Fibroblast of the aortic adventitia (primary cell): ENCODE results near the gene CCNL2. TPM values are rescaled to one million over a fixed set of nuclear protein-coding genes. Genes with fewer than 3 reads are reported as not detected.

ENCODE experiments used
- DNase-seq: peaks from one replicate; pipeline ENCODE4 v3.0.0-alpha.2; 2010; ENCODE audit warnings: low read depth
- H3K4me3 ChIP-seq: 2 replicates; pipeline ENCODE4 v1.5.1; 2011; ENCODE audit warnings: low read depth, mild to moderate bottlenecking, control low read depth, low read length, moderate library complexity
- total RNA-seq: library from RNA; depleted of rRNA; stranded (reverse); fragments of >200 nt; gene quantifications from 2 replicates; pipeline ENCODE4 v1.2.3, GENCODE V29; 2012; ENCODE audit warnings: low replicate concordance
- TF ChIP-seq, protein P1 (sequence below): IDR thresholded peaks from 2 replicates; pipeline ENCODE4 v1.5.1; 2011; ENCODE audit warnings: mild to moderate bottlenecking, low read length, control low read depth, inconsistent platforms; ENCODE audit not compliant: insufficient read depth

Gene CCNL2
- total RNA-seq, 1 donor: 102 TPM

DNA sequence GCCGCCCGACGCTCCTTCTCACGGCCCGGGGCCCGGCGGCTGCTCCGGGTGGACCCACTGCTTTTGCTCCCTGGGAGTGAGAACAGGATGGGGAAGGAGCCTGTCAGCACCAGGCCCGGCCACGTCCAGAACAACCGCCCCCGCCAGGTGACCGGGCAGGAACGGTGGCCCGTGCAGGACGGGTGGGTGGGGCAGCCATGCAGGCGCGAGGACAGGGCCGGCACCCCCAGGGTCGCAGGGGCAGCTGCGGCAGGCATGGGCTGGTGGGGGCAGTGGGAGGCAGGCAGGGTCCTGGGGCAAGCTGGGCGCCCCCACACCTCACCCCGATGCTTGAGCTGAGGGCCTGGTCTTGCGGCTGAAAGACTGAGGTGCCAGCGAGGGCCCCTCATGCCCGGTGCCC lies 62.7 kb downstream of the CCNL2 start:
- DNase-seq: no peak
- TF ChIP-seq, protein P1, sequence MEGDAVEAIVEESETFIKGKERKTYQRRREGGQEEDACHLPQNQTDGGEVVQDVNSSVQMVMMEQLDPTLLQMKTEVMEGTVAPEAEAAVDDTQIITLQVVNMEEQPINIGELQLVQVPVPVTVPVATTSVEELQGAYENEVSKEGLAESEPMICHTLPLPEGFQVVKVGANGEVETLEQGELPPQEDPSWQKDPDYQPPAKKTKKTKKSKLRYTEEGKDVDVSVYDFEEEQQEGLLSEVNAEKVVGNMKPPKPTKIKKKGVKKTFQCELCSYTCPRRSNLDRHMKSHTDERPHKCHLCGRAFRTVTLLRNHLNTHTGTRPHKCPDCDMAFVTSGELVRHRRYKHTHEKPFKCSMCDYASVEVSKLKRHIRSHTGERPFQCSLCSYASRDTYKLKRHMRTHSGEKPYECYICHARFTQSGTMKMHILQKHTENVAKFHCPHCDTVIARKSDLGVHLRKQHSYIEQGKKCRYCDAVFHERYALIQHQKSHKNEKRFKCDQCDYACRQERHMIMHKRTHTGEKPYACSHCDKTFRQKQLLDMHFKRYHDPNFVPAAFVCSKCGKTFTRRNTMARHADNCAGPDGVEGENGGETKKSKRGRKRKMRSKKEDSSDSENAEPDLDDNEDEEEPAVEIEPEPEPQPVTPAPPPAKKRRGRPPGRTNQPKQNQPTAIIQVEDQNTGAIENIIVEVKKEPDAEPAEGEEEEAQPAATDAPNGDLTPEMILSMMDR: no peak
- no peak overlapping the region for H3K4me3 ChIP-seq

DNA sequence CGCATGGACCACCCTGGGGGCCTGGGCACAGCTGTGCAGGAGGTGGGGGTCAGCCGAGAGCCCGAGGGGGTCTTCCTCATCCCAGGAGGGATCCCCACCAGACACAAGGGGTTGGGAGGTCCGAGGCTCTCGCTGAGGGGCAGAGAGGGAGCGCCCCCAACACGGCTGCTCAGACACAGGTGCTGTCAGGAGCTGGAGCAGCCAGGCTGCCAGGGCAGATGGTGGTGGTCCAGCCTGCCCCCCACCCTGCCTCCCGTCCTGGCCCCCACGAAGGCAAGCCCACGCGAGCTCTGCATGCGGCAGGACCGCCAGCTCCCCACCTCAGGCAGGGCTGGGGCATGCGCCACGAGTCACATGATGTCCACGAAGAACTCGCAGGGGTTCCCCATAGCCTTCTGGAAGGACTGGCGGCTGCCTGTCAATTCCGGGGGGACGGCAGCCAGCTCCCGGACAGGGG lies 63.3 kb downstream of the CCNL2 start:
- DNase-seq: no peak
- TF ChIP-seq, protein P1: no peak
- no peak overlapping the region for H3K4me3 ChIP-seq

Other genes with a start within 250 kb of the CCNL2 start
- gene TTLL10, start 225.5 kb downstream of the CCNL2 start, total RNA-seq: not detected in 2 replicates
- not detected in 2 replicates for gene TNFRSF18, start 192.7 kb downstream of the CCNL2 start, total RNA-seq
- 0.65 TPM in 1 of 2 replicates, not detected in the other for gene TNFRSF4, start 185.2 kb downstream of the CCNL2 start, total RNA-seq
- 91.6 and 126 TPM in 2 replicates for gene SDF4, start 167.3 kb downstream of the CCNL2 start, total RNA-seq
- gene B3GALT6, start 167.1 kb downstream of the CCNL2 start, total RNA-seq: 24.7 and 37.1 TPM in 2 replicates
- 0.65 and 1.4 TPM in 2 replicates for gene C1QTNF12, start 152.6 kb downstream of the CCNL2 start, total RNA-seq
- gene UBE2J2, start 125.5 kb downstream of the CCNL2 start, total RNA-seq: 19.9 and 35.3 TPM in 2 replicates
- gene SCNN1D, start 118.9 kb downstream of the CCNL2 start, total RNA-seq: 0.54 and 0.74 TPM in 2 replicates
- 43.2 and 106 TPM in 2 replicates for gene ACAP3, start 91.4 kb downstream of the CCNL2 start, total RNA-seq
- 21.3 and 25.9 TPM in 2 replicates for gene PUSL1, start 90.7 kb downstream of the CCNL2 start, total RNA-seq
- 35.0 and 53.1 TPM in 2 replicates for gene INTS11, start 74.7 kb downstream of the CCNL2 start, total RNA-seq
- 9.4 and 17.7 TPM in 2 replicates for gene CPTP, start 74.5 kb downstream of the CCNL2 start, total RNA-seq
- 0.09 and 0.57 TPM in 2 replicates for gene TAS1R3, start 68.1 kb downstream of the CCNL2 start, total RNA-seq
- gene DVL1, start 49.9 kb downstream of the CCNL2 start, total RNA-seq: 31.3 and 89.0 TPM in 2 replicates
- gene MXRA8, start 40.8 kb downstream of the CCNL2 start, total RNA-seq: 367 and 605 TPM in 2 replicates
- 71.1 and 82.0 TPM in 2 replicates for gene AURKAIP1, start 24.1 kb downstream of the CCNL2 start, total RNA-seq
- gene MRPL20, start 8.0 kb upstream of the CCNL2 start, total RNA-seq: 104 and 123 TPM in 2 replicates
- 1.7 and 2.4 TPM in 2 replicates for gene ANKRD65, start 21.9 kb upstream of the CCNL2 start, total RNA-seq
- gene VWA1, start 36.4 kb upstream of the CCNL2 start, total RNA-seq: 1.8 and 2.9 TPM in 2 replicates
- under 0.01 TPM in 1 of 2 replicates, not detected in the other for gene ATAD3C, start 50.4 kb upstream of the CCNL2 start, total RNA-seq
- 5.2 and 15.7 TPM in 2 replicates for gene ATAD3B, start 72.4 kb upstream of the CCNL2 start, total RNA-seq
- 28.0 and 35.6 TPM in 2 replicates for gene ATAD3A, start 112.8 kb upstream of the CCNL2 start, total RNA-seq
- gene TMEM240, start 141.3 kb upstream of the CCNL2 start, total RNA-seq: 0.82 and 3.6 TPM in 2 replicates
- 42.8 and 78.2 TPM in 2 replicates for gene SSU72, start 175.5 kb upstream of the CCNL2 start, total RNA-seq
- gene FNDC10, start 200.8 kb upstream of the CCNL2 start, total RNA-seq: 4.5 and 5.9 TPM in 2 replicates
- 37.7 and 62.1 TPM in 2 replicates for gene MIB2, start 216.2 kb upstream of the CCNL2 start, total RNA-seq
- 13.5 and 35.2 TPM in 2 replicates for gene MMP23B, start 232.8 kb upstream of the CCNL2 start, total RNA-seq